Keratinocyte (primary cell): Measurements from ENCODE around the gene VASN. TPM values are rescaled to one million over a fixed set of nuclear protein-coding genes. Genes with fewer than 3 reads are reported as not detected.

Experiments
- DNase-seq: peaks from one replicate; pipeline ENCODE4 v3.0.0-alpha.2; 2011; ENCODE audit warnings: low read depth, missing footprints, low spot score
- FAIRE-seq: peaks from 2 replicates; lab custom pipeline; 2011; peaks lifted over from hg19 to GRCh38; lab: Jason Lieb, UNC
- H2AFZ ChIP-seq: 2 replicates; pipeline ENCODE4 v1.6.0; 2012; ENCODE audit warnings: low read length, control low read depth, inconsistent platforms; ENCODE audit not compliant: control insufficient read depth
- H3K27ac ChIP-seq: 2 replicates; pipeline ENCODE4 v1.5.1; 2011; ENCODE audit warnings: low read length; ENCODE audit not compliant: control insufficient read depth, insufficient read depth
- H3K27me3 ChIP-seq: 3 replicates; pipeline ENCODE4 v1.6.0; 2011; ENCODE audit warnings: low read length; ENCODE audit not compliant: control insufficient read depth, insufficient read depth; ENCODE audit errors: extremely low read depth
- H3K36me3 ChIP-seq, 2 experiments: 2 replicates in 1 of 2; 3 replicates in 1 of 2; pipeline ENCODE4 v1.5.1; 2011; ENCODE audit warnings: low read length in 2 of 2, mild to moderate bottlenecking in 1 of 2; ENCODE audit not compliant: control insufficient read depth in 2 of 2, insufficient read depth in 2 of 2; ENCODE audit errors: extremely low read depth in 1 of 2
- H3K4me1 ChIP-seq: 3 replicates; pipeline ENCODE4 v1.5.1; 2011; ENCODE audit warnings: low read length; ENCODE audit not compliant: control insufficient read depth, insufficient read depth; ENCODE audit errors: extremely low read depth
- H3K4me2 ChIP-seq: 3 replicates; pipeline ENCODE4 v1.6.0; 2011; ENCODE audit warnings: low read depth, low read length; ENCODE audit not compliant: control insufficient read depth, insufficient read depth; ENCODE audit errors: extremely low read depth
- H3K4me3 ChIP-seq, 3 experiments: fragments of 200-600 bp in 1 of 3; sonication (generic) in 1 of 3; 2 replicates in 2 of 3; 3 replicates in 1 of 3; pipeline ENCODE4 v1.5.1; 2011 to 2016; ENCODE audit warnings: low read length in 3 of 3, mild to moderate bottlenecking in 3 of 3, control low read depth in 2 of 3, inconsistent platforms in 1 of 3, low read depth in 1 of 3, mixed read lengths in 1 of 3, mixed run types in 1 of 3, moderate library complexity in 1 of 3; ENCODE audit not compliant: control insufficient read depth in 2 of 3, insufficient read depth in 2 of 3; ENCODE audit errors: extremely low read depth in 1 of 3
- H3K79me2 ChIP-seq: 2 replicates; pipeline ENCODE4 v1.6.0; 2012; ENCODE audit warnings: low read length; ENCODE audit not compliant: control insufficient read depth, insufficient read depth
- H3K9ac ChIP-seq: 3 replicates; pipeline ENCODE4 v1.6.0; 2011; ENCODE audit warnings: low read length; ENCODE audit not compliant: control insufficient read depth, insufficient read depth; ENCODE audit errors: extremely low read depth
- H3K9me1 ChIP-seq: 3 replicates; pipeline ENCODE4 v1.6.0; 2011; ENCODE audit warnings: low read length; ENCODE audit not compliant: control insufficient read depth, insufficient read depth; ENCODE audit errors: extremely low read depth
- H3K9me3 ChIP-seq: 2 replicates; pipeline ENCODE4 v1.5.1; 2012; ENCODE audit warnings: low read depth, low read length; ENCODE audit not compliant: control insufficient read depth
- H4K20me1 ChIP-seq: 3 replicates; pipeline ENCODE4 v1.6.0; 2011; ENCODE audit warnings: low read length; ENCODE audit not compliant: control insufficient read depth, insufficient read depth; ENCODE audit errors: extremely low read depth
- CTCF ChIP-seq, 3 experiments: IDR thresholded peaks in 1 of 3; conservative IDR thresholded peaks in 1 of 3; optimal IDR thresholded peaks in 1 of 3; 2 replicates in 2 of 3; 3 replicates in 1 of 3; pipeline versions ENCODE3 to v1.5.1; 2011; ENCODE audit warnings: low read length in 3 of 3, mild to moderate bottlenecking in 3 of 3, moderate library complexity in 2 of 3, control low read depth in 1 of 3, inconsistent platforms in 1 of 3; ENCODE audit not compliant: insufficient read depth in 2 of 3; ENCODE audit errors: extremely low read depth in 1 of 3
- EZH2 ChIP-seq: IDR thresholded peaks from one replicate; pipeline ENCODE4 v1.6.1; 2012; ENCODE audit warnings: inconsistent platforms, mild to moderate bottlenecking, low read length, moderate library complexity
- dilution Hi-C: fragments of 300-500 bp; cut with MboI; formaldehyde crosslinking; loops from one replicate; pipeline ENCODE4 v1.7.0; 2020; ENCODE audit warnings: low sequenced_read_pairs; ENCODE audit not compliant: extremely low pct_ligation_motif_present
- polyA plus RNA-seq, 5 experiments: library from polyadenylated mRNA; depleted of rRNA in 3 of 5; stranded (reverse) in 3 of 5; stranded (forward) in 1 of 5; unstranded in 1 of 5; fragments of >200 nt; gene quantifications; 1 replicate in 1 of 5; 2 replicates in 3 of 5; 3 replicates in 1 of 5; pipeline versions ENCODE4 v1.2.1 to v1.2.3, GENCODE V29; 2011 to 2012; ENCODE audit warnings: missing spikeins in 2 of 5, low read depth in 1 of 5, low replicate concordance in 1 of 5

Gene VASN
- polyA plus RNA-seq, 1 donor (not counting 4 experiments of a cell fraction or from before 2014, with no cell fraction given) = 0.37 TPM

GRCh38 chr16:4378999-4379690 lies 7.5 kb downstream of the VASN start:
- Histone ChIP-seq H3K4me1 (peaks cover 10% of the 10 kb centered on the region), H3K9ac (no peak overlapping the region), H3K9me3 (no peaks in the 10 kb centered on the region), H3K36me3 (peaks cover 7 to 11% of the 10 kb centered on the region in 2 experiments), H3K4me3 (no peak overlapping the region), H2AFZ (no peak overlapping the region), H3K9me1 (no peaks in the 10 kb centered on the region), H3K27ac (no peak overlapping the region), H4K20me1 (no peaks in the 10 kb centered on the region), H3K79me2 (no peaks in the 10 kb centered on the region), H3K27me3 (no peaks in the 10 kb centered on the region), H3K4me2 (no peak overlapping the region)
- no peak for FAIRE-seq
- TF ChIP-seq CTCF (optimal IDR thresholded peaks at IDR 0.05 in 1 of 3, IDR thresholded peaks at IDR 0.05 in 1 of 3, conservative IDR thresholded peaks at IDR 0.05 in 1 of 3; ENCODE audit: extremely low read depth in 1 of 3, insufficient read depth in 2 of 3, low read length in 3 of 3) (no peak), EZH2 (no peak)
- no peak for DNase-seq
- dilution Hi-C loops = no loop called here

- H3K4me2 ChIP-seq = no peak overlapping the region
- H3K27me3 ChIP-seq = no peaks in the 10 kb centered on the region
- H3K36me3 ChIP-seq = peaks cover 11% of the 10 kb centered on the region in 2 experiments
- H3K4me3 ChIP-seq = no peak overlapping the region
- H3K9me3 ChIP-seq = no peaks in the 10 kb centered on the region
- DNase-seq (no peak), FAIRE-seq (no peak)
- dilution Hi-C loops = no loop called here
- H3K9me1 ChIP-seq = no peaks in the 10 kb centered on the region
- H3K4me1 ChIP-seq = no peaks in the 10 kb centered on the region
- H2AFZ ChIP-seq = no peak overlapping the region
- H3K27ac ChIP-seq = no peak overlapping the region
- TF ChIP-seq CTCF (optimal IDR thresholded peaks at IDR 0.05 in 1 of 3, IDR thresholded peaks at IDR 0.05 in 1 of 3, conservative IDR thresholded peaks at IDR 0.05 in 1 of 3; ENCODE audit: extremely low read depth in 1 of 3, insufficient read depth in 2 of 3, low read length in 3 of 3) (no peak), EZH2 (no peak)
- H4K20me1 ChIP-seq = no peaks in the 10 kb centered on the region
- H3K79me2 ChIP-seq = no peaks in the 10 kb centered on the region
- no peak overlapping the region for H3K9ac ChIP-seq
Measured at GRCh38 chr16:4380119-4381063, 8.7 kb downstream of the VASN start.
